A673 (cell line): ENCODE data around the gene CDH4. TPM values are rescaled to one million over a fixed set of nuclear protein-coding genes. Genes with fewer than 3 reads are reported as not detected.

Source experiments
- BruUV-seq: library from RNA; stranded (reverse); fragments of 400-500 nt; replicated peaks from 2 replicates; lab custom pipeline; 2021; lab: Mats Ljungman, UMichigan
- CTCF ChIA-PET: fragments of 300-600 bp; sonication (Branson Sonifier 250); formaldehyde crosslinking; loops from one replicate; lab custom pipeline; 2022; ENCODE audit warnings: antibody characterized with exemption; lab: Charles Lee
- POLR2A ChIA-PET: fragments of 300-600 bp; sonication (Branson Sonifier 250); formaldehyde crosslinking; loops from one replicate; lab custom pipeline; 2022; ENCODE audit warnings: antibody characterized with exemption; ENCODE audit not compliant: low non-redundant PET; lab: Charles Lee
- DNase-seq: peaks from one replicate; pipeline ENCODE4 v3.0.0-alpha.2; 2015; ENCODE audit warnings: low spot score
- H3K27ac ChIP-seq: fragments of 200-600 bp; sonication (generic); 2 replicates; pipeline ENCODE4 v1.5.1; 2016; ENCODE audit warnings: mixed run types, low read depth, mild to moderate bottlenecking, mixed read lengths, antibody characterized with exemption, low read length; ENCODE audit not compliant: poor library complexity, severe bottlenecking
- H3K27me3 ChIP-seq: fragments of 200-600 bp; sonication (generic); replicated peaks from 2 replicates; pipeline ENCODE4 v1.6.1; 2017; ENCODE audit warnings: mixed run types, low read depth, mild to moderate bottlenecking, mixed read lengths, antibody characterized with exemption, low read length; ENCODE audit not compliant: insufficient read depth, poor library complexity
- H3K36me3 ChIP-seq: fragments of 200-600 bp; sonication (generic); 2 replicates; pipeline ENCODE4 v1.6.1; 2016; ENCODE audit warnings: mixed run types, mild to moderate bottlenecking, mixed read lengths, antibody characterized with exemption, low read length; ENCODE audit not compliant: insufficient read depth, poor library complexity, severe bottlenecking
- H3K4me1 ChIP-seq: fragments of 200-600 bp; sonication (generic); 2 replicates; pipeline ENCODE4 v1.6.1; 2017; ENCODE audit warnings: mixed run types, mild to moderate bottlenecking, mixed read lengths, antibody characterized with exemption, low read length; ENCODE audit not compliant: insufficient read depth, poor library complexity, severe bottlenecking
- H3K4me3 ChIP-seq: fragments of 200-600 bp; sonication (generic); 2 replicates; pipeline ENCODE4 v1.5.1; 2016; ENCODE audit warnings: low read depth, mixed run types, mild to moderate bottlenecking, mixed read lengths, low read length; ENCODE audit not compliant: poor library complexity, severe bottlenecking
- H3K9me3 ChIP-seq: fragments of 200-600 bp; sonication (generic); 2 replicates; pipeline ENCODE4 v1.6.1; 2016; ENCODE audit warnings: mixed run types, low read depth, mild to moderate bottlenecking, mixed read lengths, antibody characterized with exemption, low read length; ENCODE audit not compliant: poor library complexity, severe bottlenecking
- EZH2 ChIP-seq: fragments of 200-600 bp; sonication (generic); IDR thresholded peaks from 2 replicates; pipeline ENCODE4 v1.6.1; 2017; ENCODE audit warnings: borderline replicate concordance, low read depth, mild to moderate bottlenecking, mixed read lengths, antibody characterized with exemption, low read length; ENCODE audit not compliant: poor library complexity, severe bottlenecking
- intact Hi-C: fragments of 100-400 bp; cut with micrococcal nuclease; formaldehyde crosslinking; loops from one replicate; pipeline ENCODE4 v1.10.0; 2022; ENCODE audit not compliant: unreplicated experiment
- total RNA-seq: library from RNA; stranded (reverse); gene quantifications from 2 replicates; pipeline ENCODE4 v1.2.3, GENCODE V29; 2021
- TF ChIP-seq, protein P1 (sequence below): fragments of 300-800, 200-600 bp; sonication (generic); conservative IDR thresholded peaks from 2 replicates; pipeline ENCODE4 v1.5.1; 2017; ENCODE audit warnings: low read depth, mild to moderate bottlenecking, antibody characterized with exemption, low read length, moderate library complexity, mixed read lengths

CDH4 gene
- total RNA-seq, 1 experiment from 2014 or later, result 8.3 TPM

DNA sequence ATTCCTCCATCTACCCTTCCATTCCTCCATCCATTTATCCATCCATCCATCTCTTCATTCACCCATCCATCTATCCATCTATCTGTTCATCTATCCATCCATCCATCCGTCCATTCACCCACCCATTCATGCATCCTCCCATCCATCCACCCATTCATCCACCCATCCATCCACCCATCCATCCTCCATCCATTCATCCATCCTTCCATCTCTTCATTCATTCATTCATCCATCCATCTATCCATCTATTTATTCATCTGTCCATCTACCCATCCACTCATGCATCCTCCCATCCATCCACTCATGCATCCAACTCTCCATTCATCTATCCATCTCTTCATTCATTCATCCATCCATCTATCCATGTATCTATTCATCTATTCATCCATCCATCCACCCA is 380.9 kb downstream of the CDH4 start:
- intact Hi-C loops, result no loop called here
- no TSS peak for BruUV-seq
- no peak overlapping the region for H3K27ac ChIP-seq
- H3K27me3 ChIP-seq, result peaks cover 58% of the 10 kb centered on the region
- POLR2A ChIA-PET, result no interaction called here
- TF ChIP-seq, protein P1, sequence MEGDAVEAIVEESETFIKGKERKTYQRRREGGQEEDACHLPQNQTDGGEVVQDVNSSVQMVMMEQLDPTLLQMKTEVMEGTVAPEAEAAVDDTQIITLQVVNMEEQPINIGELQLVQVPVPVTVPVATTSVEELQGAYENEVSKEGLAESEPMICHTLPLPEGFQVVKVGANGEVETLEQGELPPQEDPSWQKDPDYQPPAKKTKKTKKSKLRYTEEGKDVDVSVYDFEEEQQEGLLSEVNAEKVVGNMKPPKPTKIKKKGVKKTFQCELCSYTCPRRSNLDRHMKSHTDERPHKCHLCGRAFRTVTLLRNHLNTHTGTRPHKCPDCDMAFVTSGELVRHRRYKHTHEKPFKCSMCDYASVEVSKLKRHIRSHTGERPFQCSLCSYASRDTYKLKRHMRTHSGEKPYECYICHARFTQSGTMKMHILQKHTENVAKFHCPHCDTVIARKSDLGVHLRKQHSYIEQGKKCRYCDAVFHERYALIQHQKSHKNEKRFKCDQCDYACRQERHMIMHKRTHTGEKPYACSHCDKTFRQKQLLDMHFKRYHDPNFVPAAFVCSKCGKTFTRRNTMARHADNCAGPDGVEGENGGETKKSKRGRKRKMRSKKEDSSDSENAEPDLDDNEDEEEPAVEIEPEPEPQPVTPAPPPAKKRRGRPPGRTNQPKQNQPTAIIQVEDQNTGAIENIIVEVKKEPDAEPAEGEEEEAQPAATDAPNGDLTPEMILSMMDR, result no peak
- TF ChIP-seq EZH2, result no peak
- H3K4me1 ChIP-seq, result no peaks in the 10 kb centered on the region
- H3K9me3 ChIP-seq, result no peaks in the 10 kb centered on the region
- CTCF ChIA-PET, result no interaction called here
- H3K4me3 ChIP-seq, result no peak overlapping the region
- no peak for DNase-seq
- no peaks in the 10 kb centered on the region for H3K36me3 ChIP-seq

DNA sequence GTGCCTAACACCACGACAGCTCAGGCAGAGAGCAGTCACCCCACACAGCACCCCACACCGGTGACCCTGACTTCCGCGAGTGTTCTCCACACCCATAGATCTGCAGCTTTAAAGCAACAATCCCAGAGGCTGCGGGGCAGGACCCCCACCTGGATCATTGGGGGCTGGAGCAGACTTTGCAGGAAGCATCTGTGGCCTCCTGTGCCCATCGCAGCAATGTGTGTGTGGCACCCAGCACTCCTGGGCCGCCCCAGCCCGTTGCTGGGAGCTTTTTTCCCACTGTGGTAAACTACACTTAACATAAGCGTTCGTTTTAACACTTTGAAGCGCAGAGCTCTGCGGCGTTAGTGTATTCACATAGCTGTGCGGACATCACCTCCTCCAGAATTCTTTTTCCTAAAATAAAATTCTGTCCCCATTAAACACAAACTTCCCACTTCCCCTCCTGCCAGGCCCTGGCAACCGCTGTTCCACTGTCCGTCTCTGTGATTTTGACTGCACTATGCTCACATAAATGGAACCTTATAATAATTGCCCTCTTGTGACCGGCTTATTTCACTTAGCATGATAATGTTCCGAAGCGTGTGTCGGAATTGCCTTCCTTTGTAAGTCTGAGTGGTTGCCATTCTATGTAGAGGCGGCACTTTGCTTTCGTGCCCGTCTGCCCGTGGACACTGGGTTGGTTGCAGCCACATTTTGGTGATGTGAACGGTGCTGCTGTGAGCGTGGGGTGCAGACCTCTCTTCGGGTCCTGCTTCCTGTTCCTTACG is 382.5 kb downstream of the CDH4 start:
- ChIA-PET CTCF (no interaction called here), POLR2A (no interaction called here)
- Histone ChIP-seq H3K27ac (no peak overlapping the region), H3K4me1 (no peaks in the 10 kb centered on the region), H3K4me3 (no peak overlapping the region), H3K9me3 (no peaks in the 10 kb centered on the region), H3K27me3 (peaks cover 48% of the 10 kb centered on the region), H3K36me3 (no peaks in the 10 kb centered on the region)
- intact Hi-C loops, result no loop called here
- DNase-seq, result no peak
- TF ChIP-seq, protein P1, result no peak
- TF ChIP-seq EZH2, result no peak
- BruUV-seq, result no TSS peak

DNA sequence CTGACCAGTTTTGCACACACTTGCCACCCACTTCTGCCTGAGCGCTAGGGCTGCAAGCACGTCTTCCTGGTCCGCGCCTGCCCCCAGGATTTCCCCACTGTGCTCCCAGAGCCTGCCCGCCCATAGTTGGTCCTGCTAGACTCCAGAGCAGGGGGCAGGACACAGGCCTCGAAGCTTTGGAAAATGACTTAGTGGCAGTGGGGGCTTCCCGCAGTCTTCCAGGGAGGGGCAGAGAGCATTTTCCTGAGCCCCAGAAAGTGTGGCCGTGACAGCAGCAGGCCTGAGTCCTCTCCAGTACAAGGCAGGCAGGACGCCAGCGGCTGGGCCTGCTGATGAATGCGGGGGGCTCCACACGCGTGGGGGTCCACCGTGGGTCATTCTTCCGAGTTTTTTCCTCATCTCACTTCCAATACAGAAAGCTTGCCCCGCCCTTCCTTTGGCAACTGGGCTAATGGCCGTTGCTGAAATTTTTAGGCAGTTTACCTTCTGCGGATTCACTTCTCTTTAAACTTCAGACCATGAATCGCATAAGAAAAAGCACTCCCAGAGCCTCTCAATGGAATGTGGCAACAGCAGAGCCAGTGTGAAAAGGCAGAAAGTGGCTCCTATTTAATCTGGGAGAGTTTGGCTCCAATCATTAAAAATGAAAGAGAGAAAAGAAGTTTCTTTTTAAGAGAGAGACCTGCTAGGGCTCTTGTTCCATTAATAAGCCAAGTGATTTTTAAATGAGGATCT is 383.8 kb downstream of the CDH4 start:
- no peak for DNase-seq
- Histone ChIP-seq H3K9me3 (no peaks in the 10 kb centered on the region), H3K4me1 (no peaks in the 10 kb centered on the region), H3K4me3 (no peak overlapping the region), H3K27ac (no peak overlapping the region), H3K36me3 (no peaks in the 10 kb centered on the region), H3K27me3 (peaks cover 40% of the 10 kb centered on the region)
- ChIA-PET CTCF (no interaction called here), POLR2A (no interaction called here)
- BruUV-seq, result no TSS peak
- TF ChIP-seq EZH2, result no peak
- TF ChIP-seq, protein P1, result no peak
- intact Hi-C loops, result no loop called here
